ENCODE results near the gene GARS1. TPM values are rescaled to one million over a fixed set of nuclear protein-coding genes. Genes with fewer than 3 reads are reported as not detected.

Gene GARS1, protein sequence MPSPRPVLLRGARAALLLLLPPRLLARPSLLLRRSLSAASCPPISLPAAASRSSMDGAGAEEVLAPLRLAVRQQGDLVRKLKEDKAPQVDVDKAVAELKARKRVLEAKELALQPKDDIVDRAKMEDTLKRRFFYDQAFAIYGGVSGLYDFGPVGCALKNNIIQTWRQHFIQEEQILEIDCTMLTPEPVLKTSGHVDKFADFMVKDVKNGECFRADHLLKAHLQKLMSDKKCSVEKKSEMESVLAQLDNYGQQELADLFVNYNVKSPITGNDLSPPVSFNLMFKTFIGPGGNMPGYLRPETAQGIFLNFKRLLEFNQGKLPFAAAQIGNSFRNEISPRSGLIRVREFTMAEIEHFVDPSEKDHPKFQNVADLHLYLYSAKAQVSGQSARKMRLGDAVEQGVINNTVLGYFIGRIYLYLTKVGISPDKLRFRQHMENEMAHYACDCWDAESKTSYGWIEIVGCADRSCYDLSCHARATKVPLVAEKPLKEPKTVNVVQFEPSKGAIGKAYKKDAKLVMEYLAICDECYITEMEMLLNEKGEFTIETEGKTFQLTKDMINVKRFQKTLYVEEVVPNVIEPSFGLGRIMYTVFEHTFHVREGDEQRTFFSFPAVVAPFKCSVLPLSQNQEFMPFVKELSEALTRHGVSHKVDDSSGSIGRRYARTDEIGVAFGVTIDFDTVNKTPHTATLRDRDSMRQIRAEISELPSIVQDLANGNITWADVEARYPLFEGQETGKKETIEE
- total RNA-seq, result 10 to 100 TPM; 35.5 to 72.6 TPM

DNA sequence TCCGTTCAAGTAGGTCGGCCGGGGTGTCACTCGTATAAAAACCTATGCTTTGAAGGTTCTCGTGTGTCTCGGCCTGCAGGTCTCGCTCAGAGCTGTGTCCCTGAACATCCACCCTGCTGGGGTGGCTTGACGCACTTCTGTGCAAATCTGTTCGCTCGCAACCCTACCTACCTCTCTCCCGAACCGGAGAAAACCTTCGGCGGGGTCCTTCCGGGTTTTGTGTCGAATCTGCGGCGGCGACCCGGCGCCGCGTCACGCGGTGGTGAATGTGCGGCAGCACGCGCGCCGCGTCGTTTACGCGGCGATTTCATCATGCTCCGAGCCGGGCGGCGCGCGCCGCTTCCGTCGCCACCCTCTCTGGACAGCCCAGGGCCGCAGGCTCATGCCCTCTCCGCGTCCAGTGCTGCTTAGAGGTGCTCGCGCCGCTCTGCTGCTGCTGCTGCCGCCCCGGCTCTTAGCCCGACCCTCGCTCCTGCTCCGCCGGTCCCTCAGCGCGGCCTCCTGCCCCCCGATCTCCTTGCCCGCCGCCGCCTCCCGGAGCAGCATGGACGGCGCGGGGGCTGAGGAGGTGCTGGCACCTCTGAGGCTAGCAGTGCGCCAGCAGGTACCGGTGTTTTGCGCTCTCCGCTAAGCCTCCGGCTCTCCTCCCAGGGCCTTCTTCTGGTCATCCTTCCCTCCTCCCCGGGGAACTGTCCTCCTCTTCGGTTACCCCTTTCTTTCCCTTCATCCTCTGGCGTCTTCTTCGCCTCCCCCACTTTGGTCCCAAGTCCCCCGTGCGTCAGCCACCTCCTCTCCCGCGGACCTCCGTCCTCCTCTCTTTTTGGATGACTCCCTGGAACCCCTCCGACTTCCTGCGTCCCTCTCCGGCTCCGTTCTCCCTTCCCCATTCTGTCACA lies at the start of gene GARS1:
Gene GARS1 (plus strand): TSS at position 339 of the 896 bp plus-strand sequence. CDS start 44 bp downstream, at position 383.
- H3K36me3 ChIP-seq, result peaks cover 13% of the 10 kb centered on the region
- DNase-seq (ENCODE audit: low spot score), result peak; percentile 93
- no peaks in the 10 kb centered on the region for H3K27me3 ChIP-seq

DNA sequence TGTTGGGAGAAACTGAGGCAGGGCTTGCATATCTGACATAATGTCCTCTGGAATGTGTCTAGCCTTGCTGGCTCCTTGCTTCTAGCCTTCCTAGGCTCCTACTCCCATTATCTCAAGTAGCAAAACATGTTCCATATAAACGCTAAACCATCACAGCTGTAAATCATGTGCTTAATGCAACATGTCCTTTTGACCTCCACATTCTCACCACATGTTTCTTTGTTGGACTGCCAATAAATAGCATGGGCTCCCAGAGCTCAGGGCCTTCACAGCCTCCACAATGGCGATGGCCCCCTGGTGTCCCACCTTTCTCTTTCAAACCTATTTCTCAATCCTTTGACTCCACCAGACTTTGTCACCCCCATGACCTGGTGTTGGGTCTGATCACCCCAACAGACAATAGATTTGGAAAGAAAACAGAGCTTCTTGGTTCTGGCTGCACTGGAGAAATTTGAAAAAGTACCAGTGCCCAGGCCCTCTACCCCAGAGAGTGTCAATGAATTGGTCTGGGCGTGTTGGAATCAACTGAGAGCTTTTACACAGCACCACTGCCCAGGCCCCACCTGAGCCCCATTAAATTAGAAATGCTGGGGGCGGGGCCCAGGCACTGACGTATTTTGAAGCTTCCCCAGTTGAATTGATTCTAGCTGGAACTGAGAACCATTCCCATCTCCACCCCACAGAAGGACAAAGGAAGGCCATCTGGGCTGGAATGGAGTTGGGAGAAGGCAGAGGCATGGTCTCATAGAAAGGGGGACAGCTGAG lies 48.7 kb upstream of the GARS1 start:
- Histone ChIP-seq H3K36me3 (no peaks in the 10 kb centered on the region), H3K27me3 (no peaks in the 10 kb centered on the region), H3K27ac (no peak overlapping the region), H3K4me3 (no peak overlapping the region), H3K9me3 (no peaks in the 10 kb centered on the region), H3K4me1 (peaks cover 0 to 11% of the 10 kb centered on the region in 2 donors)
- DNase-seq (ENCODE audit: low spot score), result no peak
- TF ChIP-seq, protein P1, sequence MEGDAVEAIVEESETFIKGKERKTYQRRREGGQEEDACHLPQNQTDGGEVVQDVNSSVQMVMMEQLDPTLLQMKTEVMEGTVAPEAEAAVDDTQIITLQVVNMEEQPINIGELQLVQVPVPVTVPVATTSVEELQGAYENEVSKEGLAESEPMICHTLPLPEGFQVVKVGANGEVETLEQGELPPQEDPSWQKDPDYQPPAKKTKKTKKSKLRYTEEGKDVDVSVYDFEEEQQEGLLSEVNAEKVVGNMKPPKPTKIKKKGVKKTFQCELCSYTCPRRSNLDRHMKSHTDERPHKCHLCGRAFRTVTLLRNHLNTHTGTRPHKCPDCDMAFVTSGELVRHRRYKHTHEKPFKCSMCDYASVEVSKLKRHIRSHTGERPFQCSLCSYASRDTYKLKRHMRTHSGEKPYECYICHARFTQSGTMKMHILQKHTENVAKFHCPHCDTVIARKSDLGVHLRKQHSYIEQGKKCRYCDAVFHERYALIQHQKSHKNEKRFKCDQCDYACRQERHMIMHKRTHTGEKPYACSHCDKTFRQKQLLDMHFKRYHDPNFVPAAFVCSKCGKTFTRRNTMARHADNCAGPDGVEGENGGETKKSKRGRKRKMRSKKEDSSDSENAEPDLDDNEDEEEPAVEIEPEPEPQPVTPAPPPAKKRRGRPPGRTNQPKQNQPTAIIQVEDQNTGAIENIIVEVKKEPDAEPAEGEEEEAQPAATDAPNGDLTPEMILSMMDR (IDR thresholded peaks at IDR 0.05), result no peak

More for the DNA sequence above, at the start of gene GARS1:
- Histone ChIP-seq H3K4me3 (peak within 1 kb of the TSS; percentile 85 to 90), H3K27ac (peak within 1 kb of the TSS; percentile 94 to 96), H3K4me1 (peaks cover 0 to 26% of the 10 kb centered on the region in 2 donors), H3K9me3 (no peaks in the 10 kb centered on the region)
- TF ChIP-seq, protein P1 (IDR thresholded peaks at IDR 0.05), result no peak

DNA sequence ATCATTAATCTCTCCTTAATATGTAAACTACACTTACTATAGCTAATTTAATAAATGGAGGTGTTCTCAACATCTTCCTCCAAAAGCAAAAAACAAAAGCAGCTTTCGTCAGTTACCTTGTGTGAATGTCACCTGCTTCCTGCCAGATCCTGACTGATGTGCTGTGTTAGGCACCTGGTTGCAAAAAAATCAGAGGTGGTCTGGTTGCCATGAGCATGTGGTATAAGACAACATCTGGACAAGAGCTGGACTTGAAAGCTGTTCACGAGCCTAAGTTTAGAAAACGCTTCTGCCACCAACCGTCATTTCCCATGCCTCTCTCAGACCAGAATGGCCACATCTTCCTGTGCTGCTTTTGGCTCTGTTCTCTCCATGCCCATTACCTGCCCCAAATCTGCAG lies 48.1 kb upstream of the GARS1 start:
- DNase-seq (ENCODE audit: low spot score), result no peak

DNA sequence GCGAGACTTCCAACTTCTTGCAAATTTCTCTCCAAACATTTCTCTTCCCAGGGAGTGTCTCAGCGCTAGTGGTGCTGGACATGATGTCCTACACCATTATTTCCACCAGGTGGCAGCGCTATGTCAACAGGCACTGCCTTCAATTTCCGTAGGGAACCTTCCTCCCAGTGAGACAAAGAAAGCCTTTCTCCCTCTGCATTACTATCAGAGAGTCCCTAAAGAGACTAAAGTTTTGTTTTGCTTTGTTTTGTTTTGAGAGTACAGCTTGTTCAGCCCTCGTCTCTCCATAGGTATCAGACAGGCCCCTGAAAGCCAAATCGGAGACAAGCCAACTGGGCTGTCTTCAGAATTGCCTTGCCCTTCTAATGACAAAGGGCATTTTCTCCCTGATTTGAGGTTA lies 45.8 kb upstream of the GARS1 start:
- no peaks in the 10 kb centered on the region for H3K36me3 ChIP-seq
- no peaks in the 10 kb centered on the region for H3K27me3 ChIP-seq
- H3K9me3 ChIP-seq, result no peaks in the 10 kb centered on the region
- TF ChIP-seq, protein P1 (IDR thresholded peaks at IDR 0.05), result peak; percentile 76 to 91
- H3K27ac ChIP-seq, result peak overlapping the region; percentile 8 to 35
- DNase-seq (ENCODE audit: low spot score), result peak; percentile 74
- no peak overlapping the region for H3K4me3 ChIP-seq
- H3K4me1 ChIP-seq, result peaks cover 0 to 16% of the 10 kb centered on the region in 2 donors

More for the DNA sequence above, 48.1 kb upstream of the GARS1 start:
- TF ChIP-seq, protein P1 (IDR thresholded peaks at IDR 0.05), result no peak
- Histone ChIP-seq H3K9me3 (no peaks in the 10 kb centered on the region), H3K4me1 (peaks cover 0 to 16% of the 10 kb centered on the region in 2 donors), H3K27ac (no peak overlapping the region), H3K4me3 (no peak overlapping the region), H3K27me3 (no peaks in the 10 kb centered on the region), H3K36me3 (no peaks in the 10 kb centered on the region)

Data from right atrium auricular region (tissue), 2 donors.